CD4-positive, alpha-beta T cell treated with Interleukin-2 at 100 ng/mL for 4 hours (primary cell): ENCODE results near the gene IAH1.

Experiments used
- DNase-seq: peaks from one replicate; pipeline ENCODE4 v3.0.0-alpha.2; 2020; ENCODE audit warnings: low spot score

IAH1 gene

GRCh38 chr2:9474361-9475057 lies at the start of gene IAH1:
Gene IAH1 (plus strand): TSS chr2:9474551. CDS start chr2:9474567, 16 bp downstream.
- DNase-seq = peak; percentile 81

GRCh38 chr2:9428965-9429577 lies 45.3 kb upstream of the IAH1 start:
- DNase-seq = no peak

- no peak for DNase-seq
These were observed 43.7 kb upstream of the IAH1 start for GRCh38 chr2:9430316-9431293.

GRCh38 chr2:9434489-9434888 lies 39.9 kb upstream of the IAH1 start:
- DNase-seq = no peak

GRCh38 chr2:9439536-9439935 lies 34.8 kb upstream of the IAH1 start:
- no peak for DNase-seq

- no peak for DNase-seq
These were observed 34.2 kb upstream of the IAH1 start for GRCh38 chr2:9440058-9440727.

GRCh38 chr2:9441556-9441955 lies 32.8 kb upstream of the IAH1 start:
- DNase-seq = no peak

GRCh38 chr2:9443526-9443925 lies 30.8 kb upstream of the IAH1 start:
- DNase-seq = no peak

GRCh38 chr2:9445089-9445488 lies 29.3 kb upstream of the IAH1 start:
- peak; percentile 12 for DNase-seq

GRCh38 chr2:9451231-9451630 lies 23.1 kb upstream of the IAH1 start:
- no peak for DNase-seq

- DNase-seq = no peak
These were observed 13.8 kb upstream of the IAH1 start for GRCh38 chr2:9460441-9461017.

GRCh38 chr2:9461079-9461478 lies 13.3 kb upstream of the IAH1 start:
- no peak for DNase-seq

- DNase-seq = no peak
These were observed 12.0 kb upstream of the IAH1 start for GRCh38 chr2:9462313-9462712.

GRCh38 chr2:9462886-9463697 lies 11.3 kb upstream of the IAH1 start:
- DNase-seq = no peak

GRCh38 chr2:9463698-9464034 lies 10.7 kb upstream of the IAH1 start:
- peak; percentile 23 for DNase-seq

GRCh38 chr2:9465170-9465569 lies 9.2 kb upstream of the IAH1 start:
- no peak for DNase-seq

- no peak for DNase-seq
These were observed 8.1 kb upstream of the IAH1 start for GRCh38 chr2:9466147-9466683.

GRCh38 chr2:9467687-9468086 lies 6.7 kb upstream of the IAH1 start:
- no peak for DNase-seq

GRCh38 chr2:9471206-9471605 lies 3.1 kb upstream of the IAH1 start:
- DNase-seq = no peak

- no peak for DNase-seq
These were observed 1.8 kb upstream of the IAH1 start for GRCh38 chr2:9472511-9472910.
